ENCODE data around the gene NOTCH2. TPM values are rescaled to one million over a fixed set of nuclear protein-coding genes. Genes with fewer than 3 reads are reported as not detected.

Gene NOTCH2
- total RNA-seq, 2 experiments from 2014 or later: 64.0 to 76.0 TPM

DNA sequence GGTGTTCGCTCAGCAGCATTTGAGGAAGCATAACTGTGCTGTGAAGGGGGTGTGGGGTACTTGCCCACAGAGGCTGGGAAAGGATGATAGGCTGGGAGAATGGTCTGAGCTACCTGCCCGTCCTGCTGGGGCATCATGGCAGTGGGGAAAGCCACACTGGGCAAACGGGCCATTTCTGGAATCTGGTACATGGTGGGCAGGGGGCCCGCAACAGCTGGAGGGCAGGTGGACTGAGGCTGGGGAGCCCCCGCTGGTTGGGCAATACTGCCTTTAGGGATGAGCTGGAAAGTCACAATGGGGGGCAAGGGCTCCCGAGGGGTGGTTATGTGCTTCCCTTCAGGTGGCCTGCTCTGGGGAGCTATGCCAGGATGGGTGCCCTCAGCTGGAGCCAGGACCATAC, 153.9 kb downstream of the NOTCH2 start:
- H3K9me3 Mint-ChIP-seq: no peaks in the 10 kb centered on the region
- no peak overlapping the region for H3K4me3 Mint-ChIP-seq
- H3K36me3 Mint-ChIP-seq (ENCODE audit: low read depth): peaks cover 60% of the 10 kb centered on the region
- no peak overlapping the region for H3K27ac Mint-ChIP-seq
- DNase-seq: no peak
- ChIA-PET POLR2A (no interaction called here), CTCF (interaction anchor here (1.9 kb wide), 1 partner anchor 52 kb away, joined by 4 read pairs; no protein-coding TSS in a partner anchor)
- peaks cover 2% of the 10 kb centered on the region for H3K4me1 Mint-ChIP-seq
- H3K27me3 Mint-ChIP-seq: no peaks in the 10 kb centered on the region

DNA sequence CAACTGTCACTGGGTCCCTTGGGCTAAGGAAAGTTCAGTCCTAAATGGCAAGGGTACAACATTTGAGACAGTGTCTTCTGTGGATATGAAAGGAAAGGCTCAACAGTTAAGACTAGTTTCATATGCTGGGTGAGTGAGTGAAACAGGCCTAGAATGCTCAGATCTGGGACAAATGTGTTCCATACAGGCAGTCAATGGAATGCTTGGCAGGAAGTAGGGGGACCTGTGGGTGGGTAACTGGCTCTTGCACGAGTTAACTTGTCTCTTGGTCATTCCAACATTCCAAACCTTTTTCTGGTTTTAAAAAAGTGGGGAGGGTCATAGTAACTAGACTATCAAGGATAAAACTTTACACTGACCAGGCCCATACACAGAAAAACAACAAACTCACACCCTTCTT, 155.4 kb downstream of the NOTCH2 start:
- no peak for DNase-seq
- H3K27ac Mint-ChIP-seq: no peak overlapping the region
- H3K4me3 Mint-ChIP-seq: no peak overlapping the region
- ChIA-PET POLR2A (no interaction called here), CTCF (no interaction called here)
- peaks cover 53% of the 10 kb centered on the region for H3K36me3 Mint-ChIP-seq (ENCODE audit: low read depth)
- no peaks in the 10 kb centered on the region for H3K9me3 Mint-ChIP-seq
- H3K27me3 Mint-ChIP-seq: no peaks in the 10 kb centered on the region
- H3K4me1 Mint-ChIP-seq: peaks cover 4% of the 10 kb centered on the region

DNA sequence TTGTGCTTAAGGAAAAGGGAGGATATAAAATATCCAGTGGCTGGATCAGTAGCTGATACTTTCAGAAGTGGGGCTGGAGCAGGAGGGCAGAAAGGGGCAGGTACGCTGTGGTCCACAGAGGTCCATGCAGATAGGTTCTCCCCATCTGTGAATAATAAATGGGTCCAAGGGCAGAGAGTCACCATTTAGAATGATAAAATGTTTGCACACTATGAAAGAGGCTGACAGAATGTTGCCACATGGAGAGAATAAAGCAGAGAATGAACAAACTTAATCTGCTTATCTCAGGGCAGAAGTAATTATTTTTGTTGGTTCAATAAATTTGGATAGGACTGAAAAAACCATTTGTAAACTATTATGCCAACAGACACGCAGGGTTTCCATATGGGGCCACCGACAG, 156.5 kb downstream of the NOTCH2 start:
- H3K27me3 Mint-ChIP-seq: no peaks in the 10 kb centered on the region
- no peaks in the 10 kb centered on the region for H3K9me3 Mint-ChIP-seq
- ChIA-PET POLR2A (no interaction called here), CTCF (no interaction called here)
- H3K4me1 Mint-ChIP-seq: peaks cover 4% of the 10 kb centered on the region
- peaks cover 43% of the 10 kb centered on the region for H3K36me3 Mint-ChIP-seq (ENCODE audit: low read depth)
- no peak for DNase-seq
- no peak overlapping the region for H3K4me3 Mint-ChIP-seq
- no peak overlapping the region for H3K27ac Mint-ChIP-seq

DNA sequence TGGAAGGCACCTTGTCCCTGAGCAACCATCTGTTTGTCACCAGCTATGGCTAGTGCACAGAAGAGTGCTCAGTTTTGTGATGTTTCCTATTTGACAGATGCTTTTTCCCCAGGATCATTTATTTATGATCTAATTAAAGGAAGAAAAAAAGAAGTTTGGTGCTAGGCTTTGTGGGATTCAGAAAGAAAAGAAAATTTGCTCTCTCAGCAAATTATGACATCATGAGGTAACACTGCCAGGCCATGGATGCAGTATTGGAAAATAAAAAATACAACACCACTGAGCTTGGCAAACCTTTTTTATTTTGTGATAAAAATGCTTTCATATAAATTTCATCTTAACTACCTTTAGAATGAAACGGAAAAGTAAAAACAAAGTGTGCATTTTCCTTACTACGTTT, 157.7 kb downstream of the NOTCH2 start:
- CTCF ChIA-PET: no interaction called here
- POLR2A ChIA-PET: no interaction called here

DNA sequence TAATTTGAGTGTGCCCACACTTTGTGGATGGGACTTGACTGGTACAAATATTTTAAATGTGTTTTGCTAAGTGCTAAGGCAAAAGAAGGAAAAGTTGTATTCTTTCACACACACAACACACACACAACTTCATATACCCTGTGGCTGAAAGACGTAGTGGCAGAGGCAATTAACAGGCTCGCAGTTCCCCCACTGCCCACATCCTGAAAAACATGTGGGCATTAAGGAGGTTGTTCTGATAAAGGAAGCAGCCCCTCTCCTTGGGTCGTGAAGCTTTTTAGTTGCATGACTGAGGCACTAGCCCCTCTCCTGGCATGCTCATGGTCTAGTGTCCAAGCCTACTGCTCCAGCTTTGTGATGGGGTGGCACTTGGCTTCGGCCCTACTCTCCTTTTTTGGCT, 158.8 kb downstream of the NOTCH2 start:
- peaks cover 4% of the 10 kb centered on the region for H3K9me3 Mint-ChIP-seq
- no peak overlapping the region for H3K4me3 Mint-ChIP-seq

More for the DNA sequence above, 157.7 kb downstream of the NOTCH2 start:
- Mint-ChIP-seq H3K27me3 (no peaks in the 10 kb centered on the region), H3K4me1 (peaks cover 4% of the 10 kb centered on the region), H3K4me3 (no peak overlapping the region), H3K9me3 (no peaks in the 10 kb centered on the region), H3K27ac (no peak overlapping the region), H3K36me3 (ENCODE audit: low read depth) (peaks cover 32% of the 10 kb centered on the region)
- DNase-seq: no peak

DNA sequence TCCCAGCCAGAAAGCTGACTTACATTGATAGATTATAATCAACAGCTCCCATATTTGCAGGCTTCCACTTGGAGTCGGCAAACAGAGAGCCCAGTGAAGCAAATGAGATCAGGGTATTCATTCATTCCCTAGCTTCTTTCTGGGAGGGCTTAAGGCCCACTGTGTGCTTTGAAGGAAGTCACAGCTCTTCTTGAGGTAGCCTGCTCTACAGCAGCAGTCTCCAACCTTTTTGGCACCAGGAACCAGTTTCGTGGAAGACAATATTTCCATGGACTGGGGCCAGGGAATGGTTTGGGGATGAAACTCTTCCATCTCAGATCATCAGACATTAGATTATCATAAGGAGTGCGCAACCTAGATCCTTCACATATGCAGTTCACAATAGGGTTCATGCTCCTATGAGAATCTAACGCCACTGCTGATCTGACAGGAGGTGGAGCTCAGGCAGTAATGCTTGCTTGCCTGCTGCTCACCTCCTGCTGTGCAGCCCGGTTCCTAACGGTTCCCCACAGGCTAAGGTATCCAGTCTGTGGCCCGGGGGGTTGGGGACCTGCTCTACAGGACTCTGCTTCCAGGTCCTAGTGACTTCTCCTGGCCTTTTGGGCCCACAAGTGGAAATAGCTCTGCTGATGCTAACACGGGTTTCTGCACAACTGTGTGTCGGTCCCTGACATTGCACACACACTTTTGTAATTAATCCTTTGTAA, 159.4 kb downstream of the NOTCH2 start:
- Mint-ChIP-seq H3K36me3 (ENCODE audit: low read depth) (peaks cover 15% of the 10 kb centered on the region), H3K9me3 (peaks cover 8% of the 10 kb centered on the region), H3K4me3 (no peak overlapping the region), H3K27ac (no peak overlapping the region), H3K4me1 (peaks cover 4% of the 10 kb centered on the region), H3K27me3 (peaks cover 12% of the 10 kb centered on the region)
- ChIA-PET CTCF (interaction anchor here (1.5 kb wide), 1 partner anchor 11 kb away, joined by 3 read pairs; no protein-coding TSS in a partner anchor), POLR2A (no interaction called here)
- no peak for DNase-seq

More for the DNA sequence above, 158.8 kb downstream of the NOTCH2 start:
- H3K4me1 Mint-ChIP-seq: peaks cover 4% of the 10 kb centered on the region
- no peak overlapping the region for H3K27ac Mint-ChIP-seq
- CTCF ChIA-PET: interaction anchor here (1.5 kb wide), 1 partner anchor 10 kb away, joined by 3 read pairs; no protein-coding TSS in a partner anchor
- DNase-seq: no peak
- peaks cover 6% of the 10 kb centered on the region for H3K27me3 Mint-ChIP-seq
- POLR2A ChIA-PET: no interaction called here
- peaks cover 20% of the 10 kb centered on the region for H3K36me3 Mint-ChIP-seq (ENCODE audit: low read depth)

DNA sequence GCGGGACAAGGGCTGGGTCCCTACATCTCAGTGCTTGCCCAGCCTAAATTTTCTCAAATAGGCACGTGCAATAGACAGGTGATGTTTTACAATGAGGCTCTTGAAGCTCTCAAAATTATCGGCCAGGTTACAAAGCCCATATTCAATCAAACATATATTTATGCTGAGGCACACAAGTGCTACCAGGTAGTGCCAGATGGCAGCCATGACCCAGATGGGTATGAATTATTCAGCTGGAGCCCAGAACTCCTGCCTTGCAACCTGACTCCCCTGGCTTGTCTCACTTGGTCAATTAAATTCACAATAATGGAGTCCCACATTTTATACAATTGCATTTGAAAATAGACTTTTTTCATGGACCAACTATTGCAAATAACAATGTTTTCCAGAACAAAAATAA, 160.8 kb downstream of the NOTCH2 start:
- DNase-seq: no peak
- Mint-ChIP-seq H3K36me3 (ENCODE audit: low read depth) (peaks cover 5% of the 10 kb centered on the region), H3K4me1 (peaks cover 4% of the 10 kb centered on the region), H3K4me3 (no peak overlapping the region), H3K27ac (no peak overlapping the region), H3K27me3 (peaks cover 26% of the 10 kb centered on the region), H3K9me3 (peaks cover 11% of the 10 kb centered on the region)
- CTCF ChIA-PET: interaction anchor here (1.1 kb wide), 1 partner anchor 11 kb away, joined by 3 read pairs; no protein-coding TSS in a partner anchor
- POLR2A ChIA-PET: no interaction called here

DNA sequence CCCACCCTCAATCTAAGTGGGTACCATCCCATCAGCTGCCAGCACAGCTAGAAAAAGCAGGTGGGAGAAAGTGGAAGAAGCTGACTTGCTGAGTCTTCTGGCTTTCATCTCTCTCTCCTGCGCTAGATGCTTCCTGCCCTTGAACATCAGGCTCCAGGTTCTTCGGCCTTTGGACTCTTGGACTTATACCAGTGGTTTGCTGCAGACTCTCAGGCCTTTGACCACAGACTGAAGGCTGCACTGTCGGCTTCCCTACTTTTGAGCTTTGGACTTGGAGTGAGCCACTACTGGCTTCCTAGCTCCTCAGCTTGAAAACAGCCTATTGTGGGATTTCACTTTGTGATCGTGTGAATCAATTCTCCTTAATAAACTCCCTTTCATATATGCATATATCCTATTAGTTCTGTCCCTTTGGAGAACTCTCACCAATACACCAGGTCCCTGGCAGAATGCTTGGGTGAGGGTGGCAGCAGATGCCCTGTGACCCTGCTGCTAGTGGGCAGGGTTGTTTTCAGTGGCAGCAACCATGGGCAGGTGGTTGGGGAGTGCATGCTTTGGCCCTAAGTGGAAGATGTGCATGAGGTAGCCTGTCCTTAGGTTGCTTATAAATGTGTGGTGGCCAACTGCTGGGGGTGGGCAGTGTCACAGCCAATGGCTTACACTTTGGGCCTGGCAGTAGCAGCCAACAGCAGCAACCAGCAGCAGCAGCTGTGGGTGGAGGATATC, 162.4 kb downstream of the NOTCH2 start:
- ChIA-PET CTCF (interaction anchor here (1.2 kb wide), 1 partner anchor 15 kb away, joined by 3 read pairs; no protein-coding TSS in a partner anchor), POLR2A (no interaction called here)
- H3K4me1 Mint-ChIP-seq: peaks cover 4% of the 10 kb centered on the region
- H3K27me3 Mint-ChIP-seq: peaks cover 34% of the 10 kb centered on the region
- DNase-seq: no peak
- no peak overlapping the region for H3K27ac Mint-ChIP-seq
- H3K4me3 Mint-ChIP-seq: no peak overlapping the region
- H3K9me3 Mint-ChIP-seq: peaks cover 11% of the 10 kb centered on the region
- peaks cover 2% of the 10 kb centered on the region for H3K36me3 Mint-ChIP-seq (ENCODE audit: low read depth)

DNA sequence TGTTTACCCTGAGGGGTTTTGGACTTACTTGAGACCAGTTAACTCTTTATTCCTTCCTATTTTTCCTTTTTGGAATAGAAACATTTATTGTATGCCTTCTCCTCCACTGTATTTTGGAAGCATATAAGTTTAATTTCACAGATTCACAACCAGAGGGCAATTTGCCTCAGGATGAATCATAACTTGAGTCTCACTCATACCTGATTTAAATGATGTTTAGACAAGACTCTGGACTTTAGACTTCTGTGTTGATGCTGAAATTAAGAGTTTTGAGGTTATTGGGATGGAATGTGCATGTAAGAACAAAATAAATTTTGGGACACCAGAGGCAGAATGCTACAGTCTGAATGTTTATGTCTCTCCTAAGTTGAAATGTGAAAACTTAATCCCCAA, 166.0 kb downstream of the NOTCH2 start:
- CTCF ChIA-PET: no interaction called here
- Mint-ChIP-seq H3K36me3 (ENCODE audit: low read depth) (peaks cover 2% of the 10 kb centered on the region), H3K27me3 (peaks cover 45% of the 10 kb centered on the region), H3K9me3 (peaks cover 11% of the 10 kb centered on the region), H3K4me3 (no peak overlapping the region), H3K4me1 (no peaks in the 10 kb centered on the region), H3K27ac (no peak overlapping the region)
- POLR2A ChIA-PET: no interaction called here
- DNase-seq: no peak

DNA sequence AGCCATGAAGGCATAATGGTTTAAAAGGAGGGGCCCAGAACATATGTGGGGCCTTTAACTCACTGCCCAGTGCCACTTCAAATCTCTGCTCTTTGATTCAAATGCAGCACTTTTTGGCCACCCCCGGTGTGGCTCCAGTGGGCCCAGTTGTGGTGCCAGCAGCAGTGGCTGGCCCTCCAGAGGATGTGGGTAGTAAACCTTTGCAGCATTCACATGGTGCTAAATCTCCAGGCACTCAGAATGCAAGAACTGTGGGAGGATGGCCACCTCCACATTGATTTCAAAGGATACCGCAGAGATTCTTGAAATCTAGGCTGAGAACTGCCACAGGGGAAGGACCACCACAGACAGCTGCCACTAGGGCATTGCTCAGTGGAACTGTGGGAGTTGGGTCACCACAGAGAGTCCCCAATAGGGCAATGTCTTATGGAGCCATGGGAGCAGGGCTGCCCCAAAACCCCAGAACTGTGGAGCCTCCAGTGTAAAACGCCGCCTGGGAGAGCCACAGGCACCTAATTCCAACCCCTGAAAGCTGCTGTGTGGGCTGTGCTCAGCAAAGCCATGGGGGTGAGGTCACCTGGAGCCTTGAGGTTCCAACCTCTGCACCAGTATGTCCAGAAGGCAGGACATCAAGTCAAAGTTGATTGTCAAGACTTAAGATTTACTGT, 166.6 kb downstream of the NOTCH2 start:
- Mint-ChIP-seq H3K36me3 (ENCODE audit: low read depth) (peaks cover 2% of the 10 kb centered on the region), H3K27me3 (peaks cover 45% of the 10 kb centered on the region), H3K9me3 (peaks cover 11% of the 10 kb centered on the region), H3K27ac (no peak overlapping the region), H3K4me1 (no peaks in the 10 kb centered on the region), H3K4me3 (no peak overlapping the region)
- ChIA-PET CTCF (no interaction called here), POLR2A (no interaction called here)
- DNase-seq: no peak

DNA sequence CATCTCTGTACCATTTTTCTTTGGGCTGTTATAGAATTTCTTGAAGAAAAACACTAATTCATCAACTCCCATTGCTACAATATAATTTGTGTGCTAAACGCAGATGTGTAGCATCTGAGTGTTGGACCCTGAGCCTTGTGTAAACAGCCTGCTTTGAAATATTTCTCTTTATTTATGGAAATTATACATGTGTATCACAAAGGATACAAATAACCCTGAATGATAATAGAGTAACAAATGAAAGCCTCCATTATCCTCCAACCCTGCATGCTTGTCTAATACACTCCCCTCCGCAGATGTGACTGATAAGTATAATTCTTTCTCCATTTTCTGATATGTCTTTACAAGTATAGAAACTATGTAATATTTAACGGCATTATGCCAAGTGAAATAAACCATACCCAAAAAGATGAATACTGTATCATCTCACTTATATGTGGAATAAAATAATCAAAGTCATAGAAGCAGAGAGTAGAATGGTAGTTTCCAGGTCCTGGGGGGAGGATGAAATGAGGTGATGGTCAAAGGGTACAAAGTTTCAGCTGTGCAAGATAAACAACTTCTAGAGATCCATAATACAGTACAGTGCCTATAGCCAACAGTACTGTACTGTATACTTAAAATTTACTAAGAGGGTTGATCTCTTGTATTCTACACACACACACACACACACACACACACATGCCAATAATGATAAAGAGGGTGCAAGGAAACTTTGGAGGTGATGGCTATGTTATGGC, 170.3 kb downstream of the NOTCH2 start:
- Mint-ChIP-seq H3K36me3 (ENCODE audit: low read depth) (no peaks in the 10 kb centered on the region), H3K4me1 (peaks cover 9% of the 10 kb centered on the region), H3K27ac (no peak overlapping the region), H3K4me3 (no peak overlapping the region), H3K9me3 (no peaks in the 10 kb centered on the region), H3K27me3 (peaks cover 41% of the 10 kb centered on the region)
- ChIA-PET CTCF (no interaction called here), POLR2A (no interaction called here)
- no peak for DNase-seq

DNA sequence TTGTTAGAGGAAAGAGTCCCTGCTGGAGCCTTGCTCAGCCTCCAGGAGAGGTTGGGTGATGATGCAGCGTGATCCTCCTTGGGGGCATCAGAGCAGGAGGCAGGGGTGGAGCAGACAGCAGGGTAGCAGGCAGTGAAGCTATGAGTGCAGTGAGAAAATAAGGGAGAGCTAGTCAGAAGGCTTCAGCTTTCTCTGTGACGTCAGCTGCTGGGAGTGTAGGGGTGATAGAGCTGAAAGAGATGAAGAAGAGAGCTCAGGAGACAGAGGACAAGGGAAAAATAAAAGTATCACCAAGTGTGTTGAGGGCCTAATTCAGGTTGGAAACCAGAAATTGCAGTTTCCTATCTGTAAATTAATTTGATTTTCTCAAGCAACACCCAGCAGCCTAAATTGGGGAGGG, 170.9 kb downstream of the NOTCH2 start:
- ChIA-PET CTCF (no interaction called here), POLR2A (no interaction called here)
- H3K27me3 Mint-ChIP-seq: peaks cover 35% of the 10 kb centered on the region
- H3K36me3 Mint-ChIP-seq (ENCODE audit: low read depth): no peaks in the 10 kb centered on the region
- no peak overlapping the region for H3K4me3 Mint-ChIP-seq
- H3K9me3 Mint-ChIP-seq: no peaks in the 10 kb centered on the region
- DNase-seq: no peak
- H3K27ac Mint-ChIP-seq: no peak overlapping the region
- H3K4me1 Mint-ChIP-seq: peaks cover 16% of the 10 kb centered on the region

DNA sequence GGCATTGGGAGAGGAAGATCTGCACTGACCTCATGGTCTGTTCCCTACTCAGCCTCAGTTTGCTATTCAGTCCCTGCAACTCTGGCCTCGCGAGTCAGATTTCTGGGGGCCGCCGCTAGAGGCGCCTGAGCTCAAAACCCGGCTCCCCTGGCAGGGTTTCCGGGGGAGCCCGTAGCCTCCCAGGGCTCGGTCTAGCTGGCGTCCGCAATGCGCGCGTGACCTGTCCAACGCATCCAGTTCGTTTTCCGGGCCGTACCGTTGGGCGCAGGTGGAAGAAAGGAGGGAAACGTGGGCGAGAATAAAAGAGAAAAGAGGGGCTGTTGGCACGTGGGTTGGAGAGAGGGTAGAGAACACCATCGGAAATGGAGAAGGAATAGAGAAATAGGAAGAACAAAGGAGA, 173.2 kb downstream of the NOTCH2 start, which contains the start of gene ADAM30:
TSS of gene ADAM30 (minus strand) at position 213 of the 400 bp plus-strand sequence. CDS start at position 34, 179 bp downstream.
- Mint-ChIP-seq H3K4me1 (peaks cover 34% of the 10 kb centered on the region), H3K27ac (no peak within 1 kb of the TSS), H3K27me3 (peaks cover 25% of the 10 kb centered on the region), H3K4me3 (no peak within 1 kb of the TSS), H3K36me3 (ENCODE audit: low read depth) (peaks cover 2% of the 10 kb centered on the region), H3K9me3 (no peaks in the 10 kb centered on the region)
- POLR2A ChIA-PET: no interaction called here
- DNase-seq: no peak
- CTCF ChIA-PET: interaction anchor here (1.1 kb wide), 1 partner anchor 55 kb away, joined by 3 read pairs; no protein-coding TSS in a partner anchor
